ENCODE data around the gene PTPRK. TPM values are rescaled to one million over a fixed set of nuclear protein-coding genes. Genes with fewer than 3 reads are reported as not detected.

Gene PTPRK
- total RNA-seq, 1 experiment from 2014 or later = 53.8 TPM

DNA sequence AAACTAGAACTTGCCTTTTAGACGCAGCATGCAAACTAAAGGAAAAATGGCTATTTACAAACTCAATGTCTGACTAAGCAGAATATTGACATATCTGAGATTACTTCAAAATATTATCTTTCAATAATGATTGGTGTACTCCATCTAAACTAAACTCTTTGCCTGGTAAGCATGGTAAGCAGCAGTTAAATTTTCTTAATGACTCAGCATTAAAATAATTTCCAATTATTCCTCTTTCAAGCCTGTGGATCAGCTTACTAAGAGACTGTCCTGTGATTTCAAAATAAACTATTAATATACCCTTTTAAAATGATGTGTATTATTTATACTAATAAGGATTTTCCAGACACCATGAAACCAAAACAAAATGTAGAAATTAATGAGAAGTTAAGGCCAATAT is 392.7 kb downstream of the PTPRK start:
- H3K36me3 ChIP-seq (ENCODE audit: low read depth, low read length) = no peaks in the 10 kb centered on the region
- H3K9me2 ChIP-seq (replicated peaks; ENCODE audit: low read length) = no peaks in the 10 kb centered on the region
- ChIA-PET POLR2A (ENCODE audit: unreplicated experiment) (no interaction called here), CTCF (no interaction called here)
- no peaks in the 10 kb centered on the region for H3K9me3 ChIP-seq (ENCODE audit: low read length)
- H3K4me2 ChIP-seq (ENCODE audit: low read length) = no peak overlapping the region
- H3K79me2 ChIP-seq (ENCODE audit: low read length) = no peaks in the 10 kb centered on the region
- no peaks in the 10 kb centered on the region for H3F3A ChIP-seq (ENCODE audit: low read length, unreplicated experiment)
- H3K4me3 ChIP-seq (ENCODE audit: low read length) = no peak overlapping the region
- H3K27me3 ChIP-seq (ENCODE audit: low read length) = no peaks in the 10 kb centered on the region
- H3K9ac ChIP-seq (ENCODE audit: low read length) = no peak overlapping the region
- intact Hi-C loops (cut with micrococcal nuclease) = no loop called here
- H2AFZ ChIP-seq (ENCODE audit: low read length) = no peak overlapping the region
- no peaks in the 10 kb centered on the region for H4K20me1 ChIP-seq (ENCODE audit: low read length)
- DNase-seq (no peak), ATAC-seq (no peak)
- TF ChIP-seq, protein P1, sequence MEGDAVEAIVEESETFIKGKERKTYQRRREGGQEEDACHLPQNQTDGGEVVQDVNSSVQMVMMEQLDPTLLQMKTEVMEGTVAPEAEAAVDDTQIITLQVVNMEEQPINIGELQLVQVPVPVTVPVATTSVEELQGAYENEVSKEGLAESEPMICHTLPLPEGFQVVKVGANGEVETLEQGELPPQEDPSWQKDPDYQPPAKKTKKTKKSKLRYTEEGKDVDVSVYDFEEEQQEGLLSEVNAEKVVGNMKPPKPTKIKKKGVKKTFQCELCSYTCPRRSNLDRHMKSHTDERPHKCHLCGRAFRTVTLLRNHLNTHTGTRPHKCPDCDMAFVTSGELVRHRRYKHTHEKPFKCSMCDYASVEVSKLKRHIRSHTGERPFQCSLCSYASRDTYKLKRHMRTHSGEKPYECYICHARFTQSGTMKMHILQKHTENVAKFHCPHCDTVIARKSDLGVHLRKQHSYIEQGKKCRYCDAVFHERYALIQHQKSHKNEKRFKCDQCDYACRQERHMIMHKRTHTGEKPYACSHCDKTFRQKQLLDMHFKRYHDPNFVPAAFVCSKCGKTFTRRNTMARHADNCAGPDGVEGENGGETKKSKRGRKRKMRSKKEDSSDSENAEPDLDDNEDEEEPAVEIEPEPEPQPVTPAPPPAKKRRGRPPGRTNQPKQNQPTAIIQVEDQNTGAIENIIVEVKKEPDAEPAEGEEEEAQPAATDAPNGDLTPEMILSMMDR (conservative IDR thresholded peaks at IDR 0.05; ENCODE audit: low read depth, low read length) = no peak
- no peak for TF ChIP-seq EZH2 (IDR thresholded peaks at IDR 0.05; ENCODE audit: low read length, unreplicated experiment)
- no peak for TF ChIP-seq EZH2phosphoT487 (IDR thresholded peaks at IDR 0.05; ENCODE audit: borderline replicate concordance, low read length)
- no TSS peak for BruUV-seq (replicated peaks)
- no peak overlapping the region for H3K27ac ChIP-seq (ENCODE audit: low read length)
- 0 out of 2 replicates have a peak, but pooled peaks cover 3% of the 10 kb centered on the region for H3K4me1 ChIP-seq (ENCODE audit: insufficient read depth, low read length)

DNA sequence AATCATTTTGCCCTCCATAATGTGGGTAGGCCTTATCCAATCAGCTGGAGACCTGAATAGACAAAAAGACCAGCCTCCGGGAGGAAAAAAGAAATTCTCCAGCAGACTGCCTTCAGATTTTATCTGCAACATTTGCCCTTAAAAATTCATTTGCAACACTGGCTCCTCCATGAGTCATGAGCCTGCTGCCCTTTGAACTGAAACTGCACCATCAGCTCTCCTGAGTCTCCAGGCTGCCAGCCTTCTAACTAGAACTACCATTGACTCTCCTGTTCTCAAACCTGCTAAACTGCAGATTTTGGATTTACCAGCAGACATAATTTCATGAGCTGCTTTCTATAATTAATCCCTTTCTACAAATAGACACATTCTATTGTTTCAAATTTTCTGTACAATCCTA is 395.7 kb downstream of the PTPRK start:
- BruUV-seq (replicated peaks) = no TSS peak

DNA sequence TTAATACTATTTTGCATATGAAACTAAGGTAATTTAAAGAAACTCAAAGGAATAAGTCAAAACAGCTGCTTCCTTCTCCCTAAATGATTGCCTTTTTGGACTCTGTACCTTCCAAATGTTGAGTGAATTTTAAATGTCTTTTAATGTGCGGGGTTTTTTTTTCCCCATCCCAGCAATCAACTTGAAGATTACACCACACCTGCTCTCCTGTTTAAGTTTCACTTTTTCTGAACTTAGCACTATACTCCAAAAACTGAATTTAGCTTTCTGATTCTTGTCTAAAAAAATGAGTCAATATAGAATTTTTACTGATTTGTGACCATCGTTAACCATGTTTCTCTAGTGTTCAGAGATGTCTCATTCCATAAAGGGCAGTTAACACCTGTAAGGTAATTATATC is 398.8 kb downstream of the PTPRK start:
- Histone ChIP-seq H4K20me1 (ENCODE audit: low read length) (no peaks in the 10 kb centered on the region), H2AFZ (ENCODE audit: low read length) (no peak overlapping the region), H3K79me2 (ENCODE audit: low read length) (no peaks in the 10 kb centered on the region), H3K27ac (ENCODE audit: low read length) (no peak overlapping the region), H3K9ac (ENCODE audit: low read length) (no peak overlapping the region), H3K4me1 (ENCODE audit: insufficient read depth, low read length) (no peaks in the 10 kb centered on the region), H3K4me2 (ENCODE audit: low read length) (no peak overlapping the region), H3K27me3 (ENCODE audit: low read length) (no peaks in the 10 kb centered on the region), H3K4me3 (ENCODE audit: low read length) (no peak overlapping the region), H3K9me2 (replicated peaks; ENCODE audit: low read length) (no peaks in the 10 kb centered on the region), H3K36me3 (ENCODE audit: low read depth, low read length) (no peaks in the 10 kb centered on the region), H3F3A (ENCODE audit: low read length, unreplicated experiment) (no peaks in the 10 kb centered on the region), H3K9me3 (ENCODE audit: low read length) (no peaks in the 10 kb centered on the region)
- no TSS peak for BruUV-seq (replicated peaks)
- DNase-seq = no peak
- intact Hi-C loops (cut with micrococcal nuclease) = no loop called here
- TF ChIP-seq EZH2 (IDR thresholded peaks at IDR 0.05; ENCODE audit: low read length, unreplicated experiment) (no peak), EZH2phosphoT487 (IDR thresholded peaks at IDR 0.05; ENCODE audit: borderline replicate concordance, low read length) (no peak)
- TF ChIP-seq, protein P1 (conservative IDR thresholded peaks at IDR 0.05; ENCODE audit: low read depth, low read length) = no peak
- CTCF ChIA-PET = no interaction called here
- ATAC-seq = no peak
- POLR2A ChIA-PET (ENCODE audit: unreplicated experiment) = no interaction called here

More for the DNA sequence above, 395.7 kb downstream of the PTPRK start:
- H3K9me3 ChIP-seq (ENCODE audit: low read length) = no peaks in the 10 kb centered on the region
- H3K79me2 ChIP-seq (ENCODE audit: low read length) = no peaks in the 10 kb centered on the region
- no peaks in the 10 kb centered on the region for H4K20me1 ChIP-seq (ENCODE audit: low read length)
- no peak overlapping the region for H3K9ac ChIP-seq (ENCODE audit: low read length)
- H3K36me3 ChIP-seq (ENCODE audit: low read depth, low read length) = no peaks in the 10 kb centered on the region
- DNase-seq (peak; percentile 15), ATAC-seq (no peak)
- H3F3A ChIP-seq (ENCODE audit: low read length, unreplicated experiment) = no peaks in the 10 kb centered on the region
- intact Hi-C loops (cut with micrococcal nuclease) = no loop called here
- no peak overlapping the region for H3K27ac ChIP-seq (ENCODE audit: low read length)
- H3K4me1 ChIP-seq (ENCODE audit: insufficient read depth, low read length) = no peaks in the 10 kb centered on the region
- TF ChIP-seq, protein P1 (conservative IDR thresholded peaks at IDR 0.05; ENCODE audit: low read depth, low read length) = no peak
- TF ChIP-seq EZH2phosphoT487 (IDR thresholded peaks at IDR 0.05; ENCODE audit: borderline replicate concordance, low read length) (no peak), EZH2 (IDR thresholded peaks at IDR 0.05; ENCODE audit: low read length, unreplicated experiment) (no peak)
- H3K27me3 ChIP-seq (ENCODE audit: low read length) = no peaks in the 10 kb centered on the region
- no peak overlapping the region for H2AFZ ChIP-seq (ENCODE audit: low read length)
- H3K4me3 ChIP-seq (ENCODE audit: low read length) = no peak overlapping the region
- CTCF ChIA-PET = no interaction called here
- no peaks in the 10 kb centered on the region for H3K9me2 ChIP-seq (replicated peaks; ENCODE audit: low read length)
- no peak overlapping the region for H3K4me2 ChIP-seq (ENCODE audit: low read length)
- POLR2A ChIA-PET (ENCODE audit: unreplicated experiment) = no interaction called here

Measured in PC-3 (cell line).